ENCODE data around the gene PCDHGA1. TPM values are rescaled to one million over a fixed set of nuclear protein-coding genes. Genes with fewer than 3 reads are reported as not detected.
"Not testable (repeated sequence)": the region's sequence is repeated elsewhere in the genome, so short reads cannot be mapped to it uniquely, and the experiment has no call there.

PCDHGA1 gene
- total RNA-seq, 1 experiment from 2014 or later: not detected

- DNase-seq: no peak
- H3K36me3 Mint-ChIP-seq (ENCODE audit: insufficient read depth, unreplicated experiment): peaks cover 4% of the 10 kb centered on the region
- BruUV-seq (replicated peaks): no TSS peak
- no peak overlapping the region for H3K27ac Mint-ChIP-seq (ENCODE audit: unreplicated experiment)
- H3K27me3 Mint-ChIP-seq (ENCODE audit: unreplicated experiment): no peaks in the 10 kb centered on the region
- no peak overlapping the region for H3K4me3 Mint-ChIP-seq (ENCODE audit: low read depth, unreplicated experiment)
- intact Hi-C loops (cut with micrococcal nuclease; ENCODE audit: unreplicated experiment): no loop called here
- no peaks in the 10 kb centered on the region for H3K4me1 Mint-ChIP-seq (ENCODE audit: low read depth, unreplicated experiment)
- peaks cover 5% of the 10 kb centered on the region for H3K9me3 Mint-ChIP-seq (ENCODE audit: low read depth, unreplicated experiment)
- TF ChIP-seq, protein P1, sequence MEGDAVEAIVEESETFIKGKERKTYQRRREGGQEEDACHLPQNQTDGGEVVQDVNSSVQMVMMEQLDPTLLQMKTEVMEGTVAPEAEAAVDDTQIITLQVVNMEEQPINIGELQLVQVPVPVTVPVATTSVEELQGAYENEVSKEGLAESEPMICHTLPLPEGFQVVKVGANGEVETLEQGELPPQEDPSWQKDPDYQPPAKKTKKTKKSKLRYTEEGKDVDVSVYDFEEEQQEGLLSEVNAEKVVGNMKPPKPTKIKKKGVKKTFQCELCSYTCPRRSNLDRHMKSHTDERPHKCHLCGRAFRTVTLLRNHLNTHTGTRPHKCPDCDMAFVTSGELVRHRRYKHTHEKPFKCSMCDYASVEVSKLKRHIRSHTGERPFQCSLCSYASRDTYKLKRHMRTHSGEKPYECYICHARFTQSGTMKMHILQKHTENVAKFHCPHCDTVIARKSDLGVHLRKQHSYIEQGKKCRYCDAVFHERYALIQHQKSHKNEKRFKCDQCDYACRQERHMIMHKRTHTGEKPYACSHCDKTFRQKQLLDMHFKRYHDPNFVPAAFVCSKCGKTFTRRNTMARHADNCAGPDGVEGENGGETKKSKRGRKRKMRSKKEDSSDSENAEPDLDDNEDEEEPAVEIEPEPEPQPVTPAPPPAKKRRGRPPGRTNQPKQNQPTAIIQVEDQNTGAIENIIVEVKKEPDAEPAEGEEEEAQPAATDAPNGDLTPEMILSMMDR (IDR thresholded peaks at IDR 0.05; ENCODE audit: unreplicated experiment): no peak
- CTCF ChIA-PET: no interaction called here
These were observed 53.0 kb downstream of the PCDHGA1 start for GRCh38 chr5:141383345-141383744.

GRCh38 chr5:141384471-141385267, 54.4 kb downstream of the PCDHGA1 start:
- TF ChIP-seq, protein P1 (IDR thresholded peaks at IDR 0.05; ENCODE audit: unreplicated experiment): no peak
- peaks cover 12% of the 10 kb centered on the region for H3K9me3 Mint-ChIP-seq (ENCODE audit: low read depth, unreplicated experiment)
- intact Hi-C loops (cut with micrococcal nuclease; ENCODE audit: unreplicated experiment): no loop called here
- H3K36me3 Mint-ChIP-seq (ENCODE audit: insufficient read depth, unreplicated experiment): peaks cover 4% of the 10 kb centered on the region
- H3K4me1 Mint-ChIP-seq (ENCODE audit: low read depth, unreplicated experiment): no peaks in the 10 kb centered on the region
- DNase-seq: no peak
- no peak overlapping the region for H3K27ac Mint-ChIP-seq (ENCODE audit: unreplicated experiment)
- no peaks in the 10 kb centered on the region for H3K27me3 Mint-ChIP-seq (ENCODE audit: unreplicated experiment)
- CTCF ChIA-PET: no interaction called here
- no peak overlapping the region for H3K4me3 Mint-ChIP-seq (ENCODE audit: low read depth, unreplicated experiment)
- BruUV-seq (replicated peaks): no TSS peak

GRCh38 chr5:141387557-141388311, 57.4 kb downstream of the PCDHGA1 start, which contains the start of gene PCDHGB4:
PCDHGB4 (plus strand) TSS chr5:141387698; CDS start chr5:141387885, 187 bp downstream.
- H3K4me1 Mint-ChIP-seq (ENCODE audit: low read depth, unreplicated experiment); intact Hi-C loops (cut with micrococcal nuclease; ENCODE audit: unreplicated experiment); H3K27ac Mint-ChIP-seq (ENCODE audit: unreplicated experiment); H3K27me3 Mint-ChIP-seq (ENCODE audit: unreplicated experiment); BruUV-seq (replicated peaks); H3K36me3 Mint-ChIP-seq (ENCODE audit: insufficient read depth, unreplicated experiment): not testable (repeated sequence)
- TF ChIP-seq, protein P1 (IDR thresholded peaks at IDR 0.05; ENCODE audit: unreplicated experiment): peak; percentile 14
- Mint-ChIP-seq H3K9me3 (ENCODE audit: low read depth, unreplicated experiment) (peaks cover 16% of the 10 kb centered on the region), H3K4me3 (ENCODE audit: low read depth, unreplicated experiment) (peak within 1 kb of the TSS; percentile 64)
- peak; percentile 54 for DNase-seq
- CTCF ChIA-PET: interaction anchor here (0.6 to 1.1 kb wide), 2 partner anchors 177 to 204 kb away, joined by 5 to 6 read pairs; no protein-coding TSS in a partner anchor

GRCh38 chr5:141388661-141389060, 58.3 kb downstream of the PCDHGA1 start:
- no peak overlapping the region for H3K27ac Mint-ChIP-seq (ENCODE audit: unreplicated experiment)
- no peaks in the 10 kb centered on the region for H3K27me3 Mint-ChIP-seq (ENCODE audit: unreplicated experiment)
- intact Hi-C loops (cut with micrococcal nuclease; ENCODE audit: unreplicated experiment): no loop called here
- TF ChIP-seq, protein P1 (IDR thresholded peaks at IDR 0.05; ENCODE audit: unreplicated experiment): no peak
- peaks cover 13% of the 10 kb centered on the region for H3K9me3 Mint-ChIP-seq (ENCODE audit: low read depth, unreplicated experiment)
- peaks cover 9% of the 10 kb centered on the region for H3K36me3 Mint-ChIP-seq (ENCODE audit: insufficient read depth, unreplicated experiment)
- BruUV-seq (replicated peaks): no TSS peak
- H3K4me3 Mint-ChIP-seq (ENCODE audit: low read depth, unreplicated experiment): no peak overlapping the region
- no peak for DNase-seq
- H3K4me1 Mint-ChIP-seq (ENCODE audit: low read depth, unreplicated experiment): no peaks in the 10 kb centered on the region
- CTCF ChIA-PET: no interaction called here
